Activated naive CD4-positive, alpha-beta T cell treated with anti-CD3 and anti-CD28 coated beads, Interleukin-2, amount 50 U/mL, for 16 hours (primary cell): Measurements from ENCODE around the gene NR1H4.
"Not testable (repeated sequence)": the region's sequence is repeated elsewhere in the genome, so short reads cannot be mapped to it uniquely, and the experiment has no call there.

Source experiments
- DNase-seq: peaks from one replicate; pipeline ENCODE4 v3.0.0-alpha.2; 2020

Gene NR1H4

GRCh38 chr12:100573292-100574186 lies 99.9 kb downstream of the NR1H4 start, which contains the start of gene GAS2L3:
Gene GAS2L3, plus strand, starts transcription at chr12:100573684. Its CDS starts 21,221 bp downstream, at chr12:100594905.
- peak; percentile 52 for DNase-seq

- no peak for DNase-seq
These were observed 100.8 kb downstream of the NR1H4 start for GRCh38 chr12:100574187-100575074.

- DNase-seq = no peak
These were observed 102.8 kb downstream of the NR1H4 start for GRCh38 chr12:100576331-100577036.

GRCh38 chr12:100578923-100579322 lies 105.3 kb downstream of the NR1H4 start:
- DNase-seq = no peak

- DNase-seq = no peak
These were observed 106.2 kb downstream of the NR1H4 start for GRCh38 chr12:100579844-100580243.

- DNase-seq = no peak
These were observed 110.6 kb downstream of the NR1H4 start for GRCh38 chr12:100584256-100584655.

- DNase-seq = no peak
These were observed 118.3 kb downstream of the NR1H4 start for GRCh38 chr12:100591979-100592378.

- no peak for DNase-seq
These were observed 119.8 kb downstream of the NR1H4 start for GRCh38 chr12:100593490-100593889.

- no peak for DNase-seq
These were observed 128.0 kb downstream of the NR1H4 start for GRCh38 chr12:100601626-100602025.

- not testable (repeated sequence) for DNase-seq
These were observed 129.3 kb downstream of the NR1H4 start for GRCh38 chr12:100602997-100603396.

GRCh38 chr12:100608776-100609175 lies 135.1 kb downstream of the NR1H4 start:
- DNase-seq = no peak

GRCh38 chr12:100610666-100611430 lies 137.2 kb downstream of the NR1H4 start:
- no peak for DNase-seq

GRCh38 chr12:100612606-100613005 lies 138.9 kb downstream of the NR1H4 start:
- DNase-seq = no peak
